Mucosa of gallbladder (tissue), 1 donor: Measurements from ENCODE around the gene RYR2. TPM values are rescaled to one million over a fixed set of nuclear protein-coding genes. Genes with fewer than 3 reads are reported as not detected.

Source experiments
- DNase-seq: peaks from one replicate; pipeline ENCODE4 v3.0.0-alpha.2; 2020; ENCODE audit warnings: low spot score
- total RNA-seq: library from RNA; stranded (reverse); gene quantifications from one replicate; pipeline ENCODE4 v1.2.1, GENCODE V29; 2021
- donor health status: DM: no; HTN: no; CAD: no.

Gene RYR2
- total RNA-seq, 1 donor from 2014 or later: 7.5 TPM

- DNase-seq: no peak
Observed at GRCh38 chr1:237858992-237859391, 817.0 kb downstream of the RYR2 start.

- DNase-seq: no peak
Observed at GRCh38 chr1:237861944-237862343, 820.0 kb downstream of the RYR2 start.

GRCh38 chr1:237863234-237863633 is 821.2 kb downstream of the RYR2 start:
- DNase-seq: no peak

GRCh38 chr1:237864338-237865244 is 822.6 kb downstream of the RYR2 start:
- peak; percentile 70 for DNase-seq

GRCh38 chr1:237867380-237867888 is 825.5 kb downstream of the RYR2 start:
- DNase-seq: no peak

- no peak for DNase-seq
Observed at GRCh38 chr1:237868817-237869600, 827.0 kb downstream of the RYR2 start.

- DNase-seq: no peak
Observed at GRCh38 chr1:237873487-237874211, 831.7 kb downstream of the RYR2 start.

- no peak for DNase-seq
Observed at GRCh38 chr1:237875291-237875690, 833.3 kb downstream of the RYR2 start.

GRCh38 chr1:237877631-237878030 is 835.6 kb downstream of the RYR2 start:
- no peak for DNase-seq

- DNase-seq: no peak
Observed at GRCh38 chr1:237878406-237878805, 836.4 kb downstream of the RYR2 start.

GRCh38 chr1:237879195-237879594 is 837.2 kb downstream of the RYR2 start:
- no peak for DNase-seq

Other genes starting within 250 kb of the RYR2 start
- gene MTR, start 246.9 kb upstream of the RYR2 start, total RNA-seq: 46.4 TPM
- gene MT1HL1, start 37.7 kb upstream of the RYR2 start, total RNA-seq: not detected